Stimulated activated CD4-positive, alpha-beta T cell treated with anti-CD3 and anti-CD28 coated beads, TNF-alpha, amount 100 ng/mL, for 24 hours (primary cell): ENCODE results near the gene MBIP.

Source experiments
- DNase-seq, 3 experiments: peaks; one replicate each; pipeline ENCODE4 v3.0.0-alpha.2; 2020; ENCODE audit warnings: low read depth in 3 of 3

MBIP gene

GRCh38 chr14:36313206-36313605, 7.2 kb downstream of the MBIP start:
- DNase-seq: no peak

DNA sequence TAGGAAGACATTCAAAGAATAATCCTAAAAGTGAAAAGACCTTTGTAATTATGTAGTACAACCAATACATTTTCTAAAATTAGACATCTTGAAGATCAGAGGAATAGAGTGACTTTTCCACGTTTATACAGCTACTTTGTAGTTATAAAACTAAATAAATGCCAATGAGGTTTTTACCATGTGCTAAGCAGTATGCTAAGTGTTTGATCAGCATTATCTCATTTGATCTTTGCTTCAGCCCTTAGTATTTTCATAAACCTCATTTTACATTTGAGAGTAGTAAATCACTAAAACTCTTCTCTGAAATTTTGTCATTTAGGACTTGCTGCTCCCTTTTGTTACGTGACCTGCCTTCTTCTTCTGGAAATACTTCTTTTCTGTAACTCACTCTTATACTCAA, 13.6 kb downstream of the MBIP start:
- no peak for DNase-seq

GRCh38 chr14:36304895-36305294, 15.5 kb downstream of the MBIP start:
- DNase-seq: no peak

DNA sequence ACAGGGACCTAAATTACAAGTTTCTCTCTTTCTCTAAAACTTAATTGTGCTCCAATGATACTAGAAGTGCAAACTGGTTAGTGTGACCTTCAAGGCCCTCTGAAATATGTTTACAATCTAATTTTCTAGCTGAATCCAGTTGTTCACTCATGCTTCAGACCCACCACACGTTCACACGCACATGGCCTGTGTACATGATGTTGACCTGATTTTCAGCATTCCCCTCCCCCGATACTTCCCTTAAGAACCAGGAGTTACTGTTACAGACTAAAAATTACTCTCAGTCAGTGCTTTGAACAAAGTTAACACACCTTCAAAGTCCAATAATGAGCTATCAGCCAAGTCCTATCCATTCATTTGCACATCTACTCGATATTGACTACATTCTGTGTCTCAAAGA, 16.5 kb downstream of the MBIP start:
- DNase-seq: no peak

DNA sequence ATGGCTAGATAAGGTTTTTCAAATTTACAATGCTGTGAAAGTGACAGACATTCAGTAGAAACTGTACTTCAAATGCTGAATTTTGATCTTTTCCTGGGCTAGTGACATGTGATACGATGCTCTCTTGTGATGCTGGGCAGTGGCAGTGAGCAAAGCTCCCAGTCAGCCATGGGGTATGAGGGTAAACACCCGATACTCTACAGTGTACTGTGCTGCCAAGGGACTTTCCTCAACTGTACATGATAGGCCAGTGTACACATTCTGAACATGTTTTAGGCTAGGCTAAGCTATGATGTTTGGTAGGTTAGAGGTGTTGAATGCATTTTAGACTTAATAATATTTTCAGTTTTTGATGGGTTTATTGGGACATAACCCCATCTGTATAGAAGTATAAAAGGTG, 17.6 kb downstream of the MBIP start:
- no peak for DNase-seq

DNA sequence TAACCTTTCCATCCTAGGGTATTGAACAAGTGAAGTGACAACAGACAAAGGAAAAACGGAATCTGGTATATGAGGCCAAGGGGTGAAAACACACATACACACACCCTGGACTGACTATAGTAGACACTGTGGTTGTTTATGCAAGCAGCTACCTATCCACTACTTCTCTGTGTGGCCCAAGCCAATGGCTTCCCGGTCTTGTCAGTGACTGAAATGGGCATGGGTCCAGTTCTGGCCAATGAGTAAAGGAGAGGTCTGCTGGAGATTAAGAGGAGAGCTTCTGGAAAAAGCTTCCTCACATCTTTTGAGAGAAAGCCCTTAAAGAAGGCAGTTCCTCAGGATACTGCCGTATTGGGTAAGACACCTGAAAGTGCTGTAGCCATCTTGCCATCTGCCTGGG, 19.3 kb downstream of the MBIP start:
- no peak for DNase-seq

DNA sequence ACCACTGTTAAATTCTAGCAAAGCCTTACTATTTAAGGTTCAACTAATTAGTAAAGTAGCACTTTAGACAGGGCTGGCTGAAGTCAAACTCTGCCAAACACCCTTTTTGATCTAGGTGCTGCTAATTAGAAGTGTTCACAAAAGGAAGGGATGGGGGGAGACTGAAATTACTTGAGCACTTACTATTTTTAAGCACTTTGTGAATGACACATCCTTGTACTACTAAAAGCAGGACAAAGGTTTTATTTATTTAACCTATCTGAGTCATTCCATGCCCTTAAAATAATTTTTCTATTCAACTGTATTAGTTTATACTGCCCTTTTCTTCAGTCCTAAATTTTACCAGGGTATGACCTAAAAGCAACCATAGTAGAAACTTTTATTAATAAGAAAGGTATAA, 20.1 kb downstream of the MBIP start:
- DNase-seq: no peak

- no peak for DNase-seq
Observed at GRCh38 chr14:36295642-36296627, 24.5 kb downstream of the MBIP start.

GRCh38 chr14:36294543-36294942, 25.9 kb downstream of the MBIP start:
- no peak for DNase-seq

DNA sequence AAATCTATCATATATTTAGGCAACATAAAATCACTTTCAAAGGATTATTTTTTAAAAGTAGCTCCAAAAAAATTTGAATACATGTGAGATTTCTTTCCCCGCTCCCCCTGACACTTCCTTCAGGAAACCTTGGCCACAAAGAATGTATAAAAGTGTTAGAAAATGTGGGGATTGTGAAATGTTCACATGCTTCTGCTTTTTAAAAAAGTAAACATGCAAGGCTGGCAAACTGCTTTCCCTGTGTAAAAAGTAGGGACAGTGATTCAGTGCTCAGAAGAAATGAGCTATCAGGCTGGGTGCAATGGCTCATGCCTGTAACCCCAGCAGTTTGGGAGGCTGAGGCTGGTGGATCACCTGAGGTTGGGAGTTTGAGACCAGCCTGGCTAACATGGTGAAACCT, 26.6 kb downstream of the MBIP start:
- no peak for DNase-seq

DNA sequence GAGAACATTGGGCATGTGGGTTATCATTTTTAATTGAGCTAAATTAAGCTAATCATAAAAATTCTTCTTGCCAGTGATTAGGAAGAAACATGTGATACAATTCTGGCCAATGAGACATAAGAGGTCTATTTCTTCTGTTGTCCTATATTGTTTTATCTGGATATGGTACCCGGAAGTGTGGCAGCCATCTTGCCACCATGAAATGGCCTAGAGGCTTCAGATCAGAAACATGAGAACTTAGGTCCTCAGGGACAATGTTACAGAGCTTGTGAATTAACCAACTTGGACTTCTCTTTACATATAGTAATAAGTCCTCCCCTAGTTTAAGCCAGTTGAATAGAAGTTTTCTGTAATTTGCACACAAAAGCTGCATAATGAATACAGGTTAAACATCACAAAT, 30.5 kb downstream of the MBIP start:
- DNase-seq: no peak

GRCh38 chr14:36288496-36288895, 31.9 kb downstream of the MBIP start:
- DNase-seq: no peak

GRCh38 chr14:36284971-36285595, 35.4 kb downstream of the MBIP start:
- DNase-seq: no peak

- DNase-seq: no peak
Observed at GRCh38 chr14:36281309-36281708, 39.1 kb downstream of the MBIP start.

DNA sequence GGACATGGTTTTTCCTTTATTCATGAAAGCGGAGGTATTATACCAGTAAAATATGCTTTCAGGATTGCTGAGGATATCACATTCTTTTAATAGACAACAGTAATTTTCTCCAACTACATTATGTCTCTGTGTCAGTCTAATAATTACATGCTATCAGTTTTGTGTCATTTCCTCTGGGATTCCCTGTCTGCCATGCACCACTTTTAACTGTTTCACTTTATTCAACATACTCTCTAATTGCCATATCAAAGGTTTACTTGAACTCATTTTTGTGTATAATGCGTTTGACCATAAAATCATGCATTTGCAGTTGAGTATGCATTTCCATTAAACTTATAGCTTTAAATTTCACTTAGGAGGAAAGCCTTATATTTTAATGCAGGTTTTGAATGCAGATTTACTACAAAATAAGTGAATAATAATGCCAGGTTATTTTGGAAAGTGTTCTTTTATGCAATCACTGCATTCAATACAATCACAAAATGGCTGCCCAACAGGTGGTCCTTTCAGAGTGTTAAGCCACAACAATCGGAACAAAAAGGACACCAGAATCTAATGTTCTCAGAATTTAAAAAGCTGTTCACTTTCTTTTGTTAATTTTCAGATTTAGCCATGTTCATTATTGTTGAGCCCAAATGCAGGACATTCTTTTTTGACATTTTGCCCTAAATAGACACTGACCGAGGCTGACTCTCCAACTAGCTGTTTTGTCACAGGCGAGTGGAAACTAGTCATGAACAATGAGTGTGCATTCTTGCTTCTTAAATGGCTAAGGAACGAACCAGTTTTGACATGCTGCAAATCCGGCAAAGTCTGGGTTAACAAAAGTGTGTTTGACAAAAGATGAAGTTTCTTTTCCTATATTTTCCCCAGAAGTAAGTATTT, 40.9 kb downstream of the MBIP start:
- no peak for DNase-seq

DNA sequence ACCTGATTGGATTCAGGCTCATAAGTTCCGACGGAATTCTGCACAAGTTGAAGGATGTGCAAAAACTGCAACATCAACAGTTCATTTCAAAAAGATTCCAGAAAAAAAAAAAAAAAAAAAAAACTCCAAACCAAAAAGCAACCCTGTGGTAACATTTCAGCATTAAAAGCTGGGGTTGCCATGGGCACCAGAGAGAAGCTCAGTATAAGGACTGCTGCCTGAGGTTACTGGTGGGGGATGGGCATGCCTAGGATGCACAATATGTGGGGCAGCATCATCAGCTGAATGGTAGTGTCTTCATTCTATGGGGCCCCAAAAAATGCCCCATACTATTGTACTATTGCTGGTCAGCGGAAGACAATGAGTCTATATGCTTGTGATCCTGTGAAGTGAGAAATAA, 44.7 kb downstream of the MBIP start:
- DNase-seq: no peak

GRCh38 chr14:36271939-36272907, 48.2 kb downstream of the MBIP start:
- DNase-seq: peak in 1 of 3 experiments; percentile 22

GRCh38 chr14:36271222-36271621, 49.2 kb downstream of the MBIP start:
- DNase-seq: no peak

DNA sequence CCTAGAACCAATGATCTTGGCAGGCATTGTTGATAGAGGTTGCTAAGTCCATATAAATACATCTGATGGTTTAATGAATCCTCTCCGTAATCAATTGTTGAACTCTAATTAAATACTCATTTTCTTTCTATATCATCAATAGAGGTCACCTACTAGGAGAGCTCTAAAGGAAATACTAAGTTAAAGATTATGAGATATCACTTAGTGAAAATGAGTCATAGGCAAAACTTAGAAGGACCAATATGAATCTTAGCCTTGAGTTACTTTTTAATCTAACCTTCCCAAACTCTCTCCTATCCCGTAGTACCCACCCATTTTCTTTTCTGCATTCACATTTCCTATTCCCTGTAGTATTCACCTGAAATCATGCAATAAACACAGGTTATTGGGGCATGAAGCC, 50.2 kb downstream of the MBIP start:
- no peak for DNase-seq

DNA sequence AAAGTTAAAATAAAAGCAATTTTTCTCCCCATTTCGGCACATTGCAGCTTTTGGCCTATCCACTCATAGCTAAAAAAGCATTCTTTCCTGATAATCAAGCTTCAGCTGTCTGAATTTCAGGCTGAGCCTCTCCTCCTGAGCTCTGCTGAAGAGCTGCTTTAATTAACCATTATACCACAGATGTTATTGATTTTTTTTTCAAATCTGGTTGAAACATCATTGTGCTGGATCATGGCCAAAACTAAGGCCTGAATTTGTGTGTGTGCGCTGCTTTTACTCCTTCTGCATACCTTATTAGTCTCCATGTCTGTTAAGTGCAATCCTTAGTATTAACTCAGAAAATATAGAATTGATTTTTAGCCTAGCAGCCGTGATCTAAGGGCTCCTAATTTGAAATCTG, 52.3 kb downstream of the MBIP start:
- no peak for DNase-seq

GRCh38 chr14:36264595-36264994, 55.8 kb downstream of the MBIP start:
- DNase-seq: no peak
